HUES64 (cell line): ENCODE data around the gene ACACA.
"Not testable (repeated sequence)": the region's sequence is repeated elsewhere in the genome, so short reads cannot be mapped to it uniquely, and the experiment has no call there.

Experiments
- H3K27ac ChIP-seq: 2 replicates; pipeline ENCODE4 v1.7.0; 2013; ENCODE audit warnings: low read depth, low read length, inconsistent platforms
- H3K27me3 ChIP-seq: 2 replicates; pipeline ENCODE4 v1.6.1; 2013; ENCODE audit warnings: mild to moderate bottlenecking, low read length; ENCODE audit not compliant: insufficient read depth
- H3K36me3 ChIP-seq: 2 replicates; pipeline ENCODE4 v1.6.1; 2013; ENCODE audit warnings: mild to moderate bottlenecking, low read length; ENCODE audit not compliant: insufficient read depth
- H3K4me1 ChIP-seq: 2 replicates; pipeline ENCODE4 v1.6.1; 2013; ENCODE audit warnings: mild to moderate bottlenecking, low read length, moderate library complexity; ENCODE audit not compliant: insufficient read depth
- H3K4me3 ChIP-seq: 2 replicates; pipeline ENCODE4 v1.5.1; 2013; ENCODE audit warnings: mild to moderate bottlenecking, low read length, moderate library complexity
- H3K9ac ChIP-seq: 2 replicates; pipeline ENCODE4 v1.6.1; 2013; ENCODE audit warnings: mild to moderate bottlenecking, low read depth, low read length
- H3K9me3 ChIP-seq: 2 replicates; pipeline ENCODE4 v1.6.1; 2013; ENCODE audit warnings: low read depth, low read length; ENCODE audit not compliant: insufficient read depth
- WGBS: fragments of 150-250, 120-280 bp; methylation state at CpG from one replicate; pipeline ENCODE4 v1.1.7; 2013; ENCODE audit warnings: missing lambda C conversion rate; 5-methylcytosine and 5-hydroxymethylcytosine counted together

The ACACA gene

GRCh38 chr17:37425268-37425667 is 18.6 kb upstream of the ACACA start:
- peaks cover 64% of the 10 kb centered on the region for H3K36me3 ChIP-seq
- H3K4me1 ChIP-seq, result no peaks in the 10 kb centered on the region
- H3K4me3 ChIP-seq, result no peak overlapping the region
- no peaks in the 10 kb centered on the region for H3K27me3 ChIP-seq
- 86% methylated on average over 1 of the region's 1 CpG for WGBS
- no peak overlapping the region for H3K27ac ChIP-seq
- no peaks in the 10 kb centered on the region for H3K9me3 ChIP-seq
- H3K9ac ChIP-seq, result no peak overlapping the region

GRCh38 chr17:37422971-37423625 is 16.5 kb upstream of the ACACA start:
- Histone ChIP-seq H3K4me3 (no peak overlapping the region), H3K9ac (no peak overlapping the region), H3K9me3 (no peaks in the 10 kb centered on the region), H3K27ac (no peak overlapping the region), H3K27me3 (no peaks in the 10 kb centered on the region), H3K36me3 (peaks cover 62% of the 10 kb centered on the region), H3K4me1 (no peaks in the 10 kb centered on the region)
- WGBS, result 68% methylated on average over 4 of the region's 4 CpGs

GRCh38 chr17:37417852-37418251 is 11.2 kb upstream of the ACACA start:
- 84% methylated on average over 2 of the region's 2 CpGs for WGBS
- no peak overlapping the region for H3K9ac ChIP-seq
- no peak overlapping the region for H3K27ac ChIP-seq
- H3K4me3 ChIP-seq, result no peak overlapping the region
- H3K36me3 ChIP-seq, result peaks cover 42% of the 10 kb centered on the region
- no peaks in the 10 kb centered on the region for H3K27me3 ChIP-seq
- no peaks in the 10 kb centered on the region for H3K4me1 ChIP-seq
- H3K9me3 ChIP-seq, result no peaks in the 10 kb centered on the region

- Histone ChIP-seq H3K9ac (no peak overlapping the region), H3K4me3 (no peak overlapping the region), H3K9me3 (no peaks in the 10 kb centered on the region), H3K36me3 (peaks cover 49% of the 10 kb centered on the region), H3K27me3 (no peaks in the 10 kb centered on the region), H3K4me1 (no peaks in the 10 kb centered on the region), H3K27ac (no peak overlapping the region)
- WGBS, result 96% methylated on average over 7 of the region's 7 CpGs
Measured at GRCh38 chr17:37413875-37414519, 7.4 kb upstream of the ACACA start.

- no peak overlapping the region for H3K27ac ChIP-seq
- no peak overlapping the region for H3K9ac ChIP-seq
- H3K4me3 ChIP-seq, result no peak overlapping the region
- no peaks in the 10 kb centered on the region for H3K27me3 ChIP-seq
- peaks cover 6% of the 10 kb centered on the region for H3K4me1 ChIP-seq
- no peaks in the 10 kb centered on the region for H3K9me3 ChIP-seq
- WGBS, result 94% methylated on average over 3 of the region's 3 CpGs
- peaks cover 40% of the 10 kb centered on the region for H3K36me3 ChIP-seq
Measured at GRCh38 chr17:37410357-37410756, 3.7 kb upstream of the ACACA start.

GRCh38 chr17:37408145-37408479 is 1.5 kb upstream of the ACACA start:
- not testable (repeated sequence) for H3K27ac ChIP-seq, H3K27me3 ChIP-seq, H3K9me3 ChIP-seq, H3K4me3 ChIP-seq, H3K9ac ChIP-seq
- WGBS, result 97% methylated on average over 13 of the region's 13 CpGs
- peaks cover 18% of the 10 kb centered on the region for H3K36me3 ChIP-seq
- H3K4me1 ChIP-seq, result peaks cover 11% of the 10 kb centered on the region

- H3K9ac ChIP-seq, result peak overlapping the region; percentile 95
- no peaks in the 10 kb centered on the region for H3K9me3 ChIP-seq
- 2% methylated on average over 21 of the region's 21 CpGs for WGBS
- H3K36me3 ChIP-seq, result peaks cover 6% of the 10 kb centered on the region
- no peaks in the 10 kb centered on the region for H3K27me3 ChIP-seq
- peaks cover 11% of the 10 kb centered on the region for H3K4me1 ChIP-seq
- H3K4me3 ChIP-seq, result peak overlapping the region; percentile 78
- H3K27ac ChIP-seq, result peak overlapping the region; percentile 92
Measured at GRCh38 chr17:37405955-37406634, 541 bp downstream of the ACACA start.

GRCh38 chr17:37405522-37405921 is 1.1 kb downstream of the ACACA start:
- 75% methylated on average over 10 of the region's 14 CpGs for WGBS
- H3K9me3 ChIP-seq, H3K36me3 ChIP-seq, H3K27me3 ChIP-seq, H3K27ac ChIP-seq: not testable (repeated sequence)
- peak overlapping the region; percentile 95; the same call in 1 of the 2 replicates for H3K9ac ChIP-seq
- H3K4me1 ChIP-seq, result peaks cover 11% of the 10 kb centered on the region
- peak overlapping the region; percentile 78 for H3K4me3 ChIP-seq

- Histone ChIP-seq H3K36me3 (no peaks in the 10 kb centered on the region), H3K4me3 (no peak overlapping the region), H3K4me1 (peaks cover 6% of the 10 kb centered on the region; the same call in 1 of the 2 replicates), H3K9me3 (no peaks in the 10 kb centered on the region), H3K9ac (no peak overlapping the region), H3K27ac (no peak overlapping the region), H3K27me3 (no peaks in the 10 kb centered on the region)
Measured at GRCh38 chr17:37400505-37400904, 6.1 kb downstream of the ACACA start.

- H3K9me3 ChIP-seq, result no peaks in the 10 kb centered on the region
- no peaks in the 10 kb centered on the region for H3K36me3 ChIP-seq
- H3K27me3 ChIP-seq, result no peaks in the 10 kb centered on the region
- H3K9ac ChIP-seq, result no peak overlapping the region
- no peaks in the 10 kb centered on the region for H3K4me1 ChIP-seq
- H3K27ac ChIP-seq, result no peak overlapping the region
- 95% methylated on average over 5 of the region's 5 CpGs for WGBS
- H3K4me3 ChIP-seq, result no peak overlapping the region
Measured at GRCh38 chr17:37399265-37399803, 7.3 kb downstream of the ACACA start.

- Histone ChIP-seq H3K9me3 (no peaks in the 10 kb centered on the region), H3K4me3 (no peak overlapping the region), H3K27me3 (no peaks in the 10 kb centered on the region), H3K27ac (no peak overlapping the region), H3K36me3 (no peaks in the 10 kb centered on the region), H3K9ac (no peak overlapping the region), H3K4me1 (no peaks in the 10 kb centered on the region)
- 95% methylated on average over 7 of the region's 7 CpGs for WGBS
Measured at GRCh38 chr17:37393352-37393751, 13.3 kb downstream of the ACACA start.
